Measurements from ENCODE around the gene VWDE.
"Not testable (repeated sequence)": the region's sequence is repeated elsewhere in the genome, so short reads cannot be mapped to it uniquely, and the experiment has no call there.

Gene VWDE

GRCh38 chr7:12401538-12402364, 1.9 kb downstream of the VWDE start:
- no peak for DNase-seq

DNA sequence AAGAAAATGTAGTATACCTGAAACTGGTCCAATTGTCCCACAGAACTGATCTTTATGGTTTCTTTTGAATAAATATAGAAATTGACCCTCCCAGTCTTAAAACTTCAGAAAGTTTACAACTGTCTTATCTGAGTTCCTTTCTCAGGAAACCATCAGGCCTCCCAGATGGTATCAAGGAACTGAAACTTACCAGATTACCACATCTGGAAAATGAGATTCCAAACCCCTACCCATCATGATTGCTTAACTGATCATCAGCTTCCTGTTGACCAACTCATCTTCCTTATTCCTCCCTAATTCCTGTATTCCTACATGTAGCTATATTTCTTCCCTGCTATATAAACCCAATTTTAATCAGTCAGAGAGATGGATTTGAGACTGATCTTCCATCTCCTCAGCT, 5.5 kb downstream of the VWDE start:
- no peak for DNase-seq

DNA sequence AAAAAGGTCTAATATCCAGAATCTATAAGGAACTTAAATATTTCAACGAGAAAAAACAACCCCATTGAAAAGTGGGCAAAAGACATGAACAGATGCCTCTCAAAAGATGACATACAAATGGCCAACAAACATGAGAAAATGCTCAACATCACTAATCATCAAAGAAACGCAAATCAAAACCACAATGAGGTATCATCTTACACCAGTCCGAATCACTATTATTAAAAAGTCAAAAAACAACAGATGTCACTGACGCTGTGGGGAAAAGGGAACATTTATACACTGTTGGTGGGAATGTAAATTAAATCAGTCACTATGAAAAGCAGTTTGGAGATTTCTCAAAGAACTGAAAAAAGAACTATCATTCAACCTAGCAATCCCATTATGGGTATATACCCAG, 6.0 kb downstream of the VWDE start:
- no peak for DNase-seq

DNA sequence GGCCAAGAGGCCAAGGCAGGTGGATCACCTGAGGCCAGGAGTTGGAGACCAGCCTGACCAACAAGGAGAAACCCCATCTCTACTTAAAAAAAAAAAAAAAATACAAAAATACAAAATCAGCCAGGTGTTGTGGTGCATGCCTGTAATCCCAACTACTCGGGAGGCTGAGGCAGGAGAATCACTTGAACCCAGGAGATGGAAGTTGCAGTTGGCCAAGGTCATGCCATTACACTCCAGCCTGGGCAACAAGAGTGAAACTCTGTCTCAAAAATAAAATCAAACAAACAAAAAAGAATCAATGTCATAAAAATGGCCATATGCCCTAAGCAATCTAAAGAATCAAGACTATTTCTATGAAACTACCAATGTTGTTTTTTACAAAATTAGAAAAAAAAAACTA, 7.0 kb downstream of the VWDE start:
- DNase-seq, result not testable (repeated sequence)

DNA sequence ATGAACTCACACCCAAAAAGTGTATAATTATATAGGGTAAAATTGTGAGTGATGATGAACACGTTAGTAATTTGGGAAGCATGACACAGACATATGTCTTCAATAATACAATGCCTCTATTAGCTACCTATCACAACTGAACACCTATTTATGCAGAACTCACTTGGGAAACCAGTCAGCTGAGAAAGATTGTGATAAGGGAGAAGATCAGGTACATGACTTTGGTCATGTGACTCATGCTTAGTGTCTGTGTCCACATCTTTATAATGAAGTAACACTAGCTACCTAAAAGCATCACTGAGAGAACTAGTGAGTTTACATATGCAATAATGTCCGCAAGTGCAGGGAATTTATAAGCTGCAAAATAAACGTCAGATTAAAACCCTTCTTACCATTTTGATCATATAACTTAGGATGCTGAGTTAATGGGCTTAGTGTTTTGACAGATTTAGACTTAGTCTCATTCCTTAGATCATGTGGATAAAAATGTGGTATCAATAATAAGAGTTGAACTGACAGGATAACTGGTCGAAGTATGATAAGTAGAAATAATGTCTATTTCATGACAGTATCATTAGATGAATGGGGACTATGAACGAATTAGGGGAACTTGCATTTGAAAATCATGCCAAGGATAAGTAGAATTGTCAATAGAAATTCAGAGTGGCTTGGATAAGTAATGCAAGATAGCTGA, 11.6 kb downstream of the VWDE start:
- DNase-seq, result no peak

DNA sequence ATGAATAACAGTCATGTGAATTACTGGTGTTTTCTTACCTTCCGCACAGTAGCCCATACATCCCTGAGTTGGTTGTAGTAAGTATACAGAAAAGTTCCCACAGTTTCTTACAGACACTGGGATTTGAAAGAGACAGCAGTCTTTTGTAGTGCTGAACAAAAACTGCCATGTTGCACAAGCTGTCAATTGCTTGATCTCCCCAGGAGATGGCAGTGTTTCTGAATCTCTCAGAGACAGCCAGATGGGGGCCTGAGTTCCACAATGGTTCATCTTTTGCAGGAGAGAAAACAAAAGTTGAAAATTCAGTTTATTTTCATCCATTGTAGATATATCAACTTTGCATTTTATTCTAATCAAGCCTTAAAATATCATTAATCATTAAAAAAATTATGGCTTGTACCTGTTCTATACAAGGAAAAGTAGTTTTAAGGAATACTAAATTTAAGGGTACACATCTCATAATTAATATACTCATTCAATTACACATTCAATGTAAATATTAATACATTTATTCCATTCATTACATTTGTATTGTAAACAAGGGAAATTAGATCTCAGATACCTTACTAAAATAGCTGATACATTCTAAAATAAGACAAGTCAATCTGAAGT, 14.5 kb downstream of the VWDE start:
- DNase-seq, result peak; percentile 28

GRCh38 chr7:12386313-12386740, 17.3 kb downstream of the VWDE start:
- DNase-seq, result no peak

DNA sequence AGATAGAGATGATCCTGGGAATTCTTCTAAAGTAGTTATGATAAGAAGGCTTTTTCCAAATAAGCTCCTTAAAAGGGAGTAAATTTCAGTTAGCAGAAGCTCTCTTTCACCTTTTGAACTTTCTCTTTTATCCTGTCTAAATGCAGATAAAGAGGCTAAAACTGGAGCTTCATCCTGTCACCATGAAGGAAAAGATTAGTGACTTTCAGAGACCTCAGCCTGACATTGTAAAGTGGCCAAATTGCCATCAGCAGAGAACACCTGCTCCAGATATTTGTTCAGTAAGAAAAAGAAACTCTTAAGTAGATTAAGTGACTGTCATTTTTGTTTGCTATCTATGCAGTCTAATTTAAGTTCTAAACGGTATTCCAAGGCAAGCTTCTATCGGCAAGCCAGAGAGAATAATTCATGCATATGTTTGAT, 18.3 kb downstream of the VWDE start:
- no peak for DNase-seq

- no peak for DNase-seq
Observed at GRCh38 chr7:12383377-12383776, 20.3 kb downstream of the VWDE start.

DNA sequence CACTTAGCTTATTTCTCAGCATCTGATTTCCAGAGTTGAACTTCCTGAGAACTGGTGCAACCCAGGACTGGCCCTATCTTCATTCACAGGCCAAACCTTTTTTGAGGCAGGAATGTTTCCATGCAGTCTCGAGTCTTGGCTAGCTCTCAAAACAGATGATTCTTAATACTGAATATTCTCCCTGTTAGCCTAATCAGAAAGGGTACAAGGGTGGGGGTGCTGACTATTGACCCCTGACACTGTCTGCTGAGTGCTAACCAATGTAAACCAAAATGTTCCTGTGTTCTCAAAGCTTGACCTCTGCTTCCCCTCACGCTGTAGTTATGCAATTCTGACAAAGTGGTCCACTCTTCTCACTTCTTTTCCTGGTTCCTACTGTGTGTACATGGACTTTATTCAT, 25.3 kb downstream of the VWDE start:
- no peak for DNase-seq

DNA sequence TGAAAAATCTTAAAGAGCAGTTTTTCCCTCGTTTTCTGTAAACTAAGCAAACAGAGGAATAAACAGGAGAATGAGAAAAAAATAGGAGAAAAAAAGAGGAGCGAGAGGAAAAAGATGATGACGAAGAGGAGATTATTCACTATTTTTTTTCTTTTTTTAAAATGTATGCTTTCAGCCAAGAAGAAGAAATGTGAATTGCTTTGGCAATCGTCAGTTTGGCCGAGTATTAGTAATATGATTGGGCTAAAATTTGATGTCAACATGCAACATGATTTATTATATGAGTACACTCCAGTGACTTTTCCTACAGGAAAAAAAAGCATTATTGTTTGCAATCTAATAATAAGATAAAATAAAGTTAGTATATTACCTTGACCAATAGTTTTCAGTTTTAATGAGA, 26.3 kb downstream of the VWDE start:
- no peak for DNase-seq

GRCh38 chr7:12373580-12374263, 29.9 kb downstream of the VWDE start:
- no peak for DNase-seq

DNA sequence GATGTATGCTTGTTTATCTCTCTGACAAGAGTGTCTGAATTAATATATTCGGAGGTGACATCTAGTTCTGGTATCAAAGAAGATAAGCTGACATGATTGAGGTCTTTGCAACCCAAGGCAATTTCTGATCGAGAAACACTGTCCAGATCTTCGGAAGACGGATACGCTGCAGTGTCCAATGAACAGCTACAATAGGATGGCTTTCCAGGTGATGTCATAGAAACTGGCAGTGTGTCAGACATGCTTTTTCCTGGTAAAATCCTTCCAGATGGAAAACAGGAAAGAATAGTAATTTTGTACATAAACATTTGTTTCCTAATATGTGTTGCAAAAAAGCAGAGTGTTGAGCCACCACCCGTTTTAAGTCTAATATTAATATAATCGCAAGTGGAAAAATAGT, 33.4 kb downstream of the VWDE start:
- DNase-seq, result no peak

DNA sequence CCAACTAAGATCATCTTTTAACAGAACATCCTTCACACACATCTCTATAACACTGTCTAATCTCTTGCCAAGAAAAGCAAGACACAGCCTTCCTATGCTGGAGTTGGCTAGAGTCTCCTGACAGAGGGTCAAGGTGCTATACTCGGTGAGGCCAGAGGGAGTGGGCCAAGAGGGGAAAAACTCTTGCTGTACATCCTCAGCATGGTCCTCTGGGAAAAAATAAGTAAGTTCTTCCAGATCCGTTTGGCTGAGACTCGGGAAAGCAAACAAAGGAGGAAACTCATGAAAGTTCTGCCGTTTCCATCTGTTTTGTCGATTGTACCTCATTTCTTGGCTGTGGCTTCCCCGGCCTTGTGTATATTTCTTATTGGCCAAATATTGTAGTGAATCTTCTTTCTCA, 33.9 kb downstream of the VWDE start:
- DNase-seq, result no peak

GRCh38 chr7:12369072-12369471, 34.6 kb downstream of the VWDE start:
- DNase-seq, result no peak

DNA sequence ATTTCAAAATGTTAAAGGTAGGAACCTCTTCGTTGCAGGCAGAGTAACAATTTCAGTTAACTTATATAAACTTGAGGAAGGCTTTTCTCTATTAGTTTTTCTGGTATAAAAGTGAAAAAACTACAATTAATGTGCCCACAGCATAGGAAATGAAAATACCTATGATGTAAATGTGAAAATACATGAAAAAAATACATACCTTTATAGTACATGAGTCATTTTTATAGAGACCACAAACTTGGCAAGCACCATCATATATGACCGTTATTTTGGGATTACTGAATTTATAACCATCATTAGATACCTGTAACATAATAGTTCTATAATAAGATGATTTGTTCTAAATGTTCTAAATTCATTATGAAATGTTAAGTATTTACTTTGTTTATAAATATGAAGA, 42.7 kb downstream of the VWDE start:
- no peak for DNase-seq

DNA sequence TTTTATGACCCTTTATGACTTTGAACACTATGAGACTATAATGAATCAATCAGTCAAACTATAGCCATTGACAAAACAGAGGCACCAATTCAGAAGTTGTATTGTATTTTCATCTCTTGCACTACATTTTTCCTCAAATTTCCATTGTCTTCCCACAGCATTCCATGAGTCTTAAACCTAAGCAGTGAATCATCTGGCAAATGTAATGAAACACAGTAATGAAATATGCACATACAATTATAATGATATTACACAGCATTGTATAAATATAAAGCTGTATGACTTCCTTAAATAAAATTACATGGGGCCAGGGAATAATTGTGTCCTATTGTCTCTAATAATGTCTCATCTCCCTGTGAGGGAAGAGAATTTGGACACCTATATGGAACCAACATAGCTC, 45.0 kb downstream of the VWDE start:
- no peak for DNase-seq

GRCh38 chr7:12357508-12357907, 46.2 kb downstream of the VWDE start:
- no peak for DNase-seq

DNA sequence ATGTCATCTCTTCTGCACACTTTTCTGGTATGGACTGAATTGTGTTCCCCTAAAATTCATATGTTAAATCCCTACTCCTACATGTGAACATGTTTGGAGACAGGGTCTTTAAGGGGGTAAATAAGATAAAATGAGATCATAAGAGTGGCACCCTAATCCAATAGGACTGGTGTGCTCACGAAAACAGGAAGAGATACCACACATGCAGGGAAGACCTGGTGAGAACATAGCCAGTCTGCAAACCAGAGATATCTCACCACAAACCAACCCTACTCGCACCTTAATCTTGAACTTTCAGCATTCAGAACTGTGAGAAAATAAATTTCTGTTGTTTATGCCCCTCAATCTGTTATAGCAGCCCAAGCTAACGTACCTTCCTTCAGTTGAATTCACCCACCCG, 51.8 kb downstream of the VWDE start:
- no peak for DNase-seq

DNA sequence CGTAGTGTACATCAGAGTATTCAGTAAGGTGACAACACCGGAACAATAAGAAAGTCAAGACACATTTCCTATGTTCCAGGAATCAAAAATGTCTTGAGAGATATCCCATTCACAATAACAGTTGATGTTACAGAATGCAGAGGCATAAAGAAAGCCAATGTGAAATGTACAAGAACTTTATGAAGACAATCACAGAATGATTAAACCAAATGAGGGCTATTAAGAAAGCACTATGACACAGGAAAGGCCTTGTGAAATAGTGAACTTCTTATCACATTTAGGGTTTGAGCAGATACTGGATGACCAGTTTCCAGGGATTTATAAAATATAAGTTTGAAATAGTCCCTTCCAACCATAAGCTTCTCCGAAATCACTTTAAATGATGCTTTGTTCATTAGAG, 52.7 kb downstream of the VWDE start:
- DNase-seq, result no peak

GRCh38 chr7:12337095-12337494, 66.6 kb downstream of the VWDE start:
- DNase-seq, result no peak

DNA sequence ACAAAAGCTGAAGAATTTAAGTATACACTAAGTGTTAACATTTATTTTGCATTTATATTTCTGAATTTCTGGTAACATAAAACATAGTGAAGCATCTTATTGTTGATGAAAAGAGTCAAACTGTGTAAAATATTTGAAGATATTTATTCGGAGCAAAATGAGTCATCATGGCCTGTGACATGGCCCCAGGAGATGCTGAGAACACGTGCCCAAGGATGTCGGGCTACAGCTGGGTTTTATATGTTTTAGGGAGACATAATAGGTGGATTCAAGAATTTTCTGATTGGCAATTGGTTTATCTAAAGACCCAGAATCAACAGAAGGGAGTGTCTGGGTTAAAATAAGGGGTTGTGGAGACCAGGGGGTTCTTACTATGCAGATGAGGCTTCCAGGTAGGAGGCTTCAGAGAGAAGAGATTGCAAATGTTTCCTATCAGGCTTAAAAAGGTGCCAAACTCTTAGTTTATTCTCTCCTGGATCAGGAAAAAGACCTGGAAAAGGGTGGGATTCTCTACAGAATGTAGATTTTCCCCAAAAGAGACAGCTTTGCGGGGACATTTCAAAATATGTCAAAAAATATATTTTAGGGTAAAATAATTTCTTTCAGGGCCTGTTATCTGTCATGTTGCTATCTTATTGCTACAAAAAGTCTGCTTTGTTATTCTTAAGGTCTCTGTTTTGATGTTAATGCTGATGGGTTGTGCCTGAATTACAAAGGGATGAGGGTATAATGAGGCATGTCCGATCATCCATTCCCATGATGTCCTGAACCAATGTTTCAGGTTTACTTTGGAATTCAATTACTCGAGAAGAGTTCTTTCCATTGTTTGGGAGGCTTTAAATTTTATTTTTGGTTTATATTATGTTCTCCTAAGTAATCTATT, 74.5 kb downstream of the VWDE start:
- no peak for DNase-seq
